H4 (cell line): ENCODE measurements around the gene NPAS2. TPM values are rescaled to one million over a fixed set of nuclear protein-coding genes. Genes with fewer than 3 reads are reported as not detected.

Experiments
- DNase-seq: peaks from one replicate; pipeline ENCODE4 v3.0.0-alpha.2; 2015; ENCODE audit warnings: low spot score
- total RNA-seq: library from RNA; depleted of rRNA; stranded (reverse); fragments of >200 nt; shearing (Covaris generic); gene quantifications from 2 replicates; pipeline ENCODE4 v1.2.3, GENCODE V29; 2014

The NPAS2 gene
- total RNA-seq, 1 experiment from 2014 or later: 2.8 TPM

DNA sequence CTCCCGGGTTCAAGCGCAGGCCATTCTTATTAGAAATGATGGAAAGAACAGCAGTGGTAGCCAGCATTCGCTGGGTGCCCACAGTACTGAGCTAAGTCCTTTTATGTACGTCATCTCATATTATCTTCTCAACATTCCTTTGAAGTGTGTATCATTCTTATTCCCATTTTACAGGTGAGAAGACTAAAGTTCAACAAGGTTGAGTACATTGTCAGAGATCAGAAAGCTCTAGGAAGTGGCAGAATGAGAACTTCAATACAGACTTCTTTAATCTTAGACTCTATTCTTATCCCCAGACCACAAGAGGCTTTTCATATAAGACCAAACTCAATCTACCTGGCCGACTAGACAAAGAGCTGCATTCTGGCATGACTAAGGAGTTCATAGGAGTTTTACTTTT is 86.7 kb downstream of the NPAS2 start:
- no peak for DNase-seq

DNA sequence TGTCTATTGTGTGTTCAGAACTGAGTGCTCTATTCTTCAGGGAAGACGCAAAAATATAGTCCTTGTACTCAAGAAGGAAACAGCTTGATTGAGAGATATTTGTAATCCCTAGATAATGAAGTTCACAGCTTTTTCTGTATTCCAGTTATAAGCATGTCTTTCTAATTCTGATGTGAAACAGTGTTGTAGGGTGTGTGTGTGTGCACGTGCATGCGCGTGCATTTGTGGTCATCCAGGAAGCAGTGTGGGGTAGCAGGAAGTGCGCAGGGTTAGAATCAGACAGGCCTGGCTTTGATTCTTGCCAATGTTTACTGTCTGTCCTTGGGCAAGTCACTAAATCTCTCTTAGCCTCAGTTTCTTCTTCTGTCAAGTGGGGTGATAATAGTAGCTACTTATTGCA is 87.9 kb downstream of the NPAS2 start:
- no peak for DNase-seq

DNA sequence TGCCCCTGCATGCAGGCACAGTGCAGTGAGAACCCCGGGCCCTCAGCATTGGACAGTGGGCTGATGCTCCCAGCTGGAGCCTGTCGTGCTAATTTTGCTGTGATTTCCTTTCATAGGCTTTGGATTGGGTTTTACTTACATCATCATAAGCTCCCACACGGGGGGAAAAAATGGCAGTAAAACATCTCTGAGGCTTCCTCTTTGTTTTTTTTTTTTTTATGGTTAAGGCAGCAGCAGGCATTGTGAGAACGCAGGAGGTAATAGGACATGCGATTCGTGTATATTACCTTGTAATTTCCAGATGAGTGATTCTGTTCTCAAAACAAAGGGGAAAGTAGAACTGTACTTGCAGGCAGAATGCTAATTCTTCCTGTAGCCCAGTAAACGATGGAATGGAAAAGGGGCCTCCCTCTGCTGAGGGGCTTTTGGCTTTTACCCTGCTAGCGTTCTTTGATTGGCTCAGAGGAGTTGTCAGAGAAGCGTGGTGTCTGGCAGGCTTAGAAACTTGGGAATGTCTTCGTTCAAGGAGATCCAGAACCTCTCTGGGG is 89.7 kb downstream of the NPAS2 start:
- no peak for DNase-seq

DNA sequence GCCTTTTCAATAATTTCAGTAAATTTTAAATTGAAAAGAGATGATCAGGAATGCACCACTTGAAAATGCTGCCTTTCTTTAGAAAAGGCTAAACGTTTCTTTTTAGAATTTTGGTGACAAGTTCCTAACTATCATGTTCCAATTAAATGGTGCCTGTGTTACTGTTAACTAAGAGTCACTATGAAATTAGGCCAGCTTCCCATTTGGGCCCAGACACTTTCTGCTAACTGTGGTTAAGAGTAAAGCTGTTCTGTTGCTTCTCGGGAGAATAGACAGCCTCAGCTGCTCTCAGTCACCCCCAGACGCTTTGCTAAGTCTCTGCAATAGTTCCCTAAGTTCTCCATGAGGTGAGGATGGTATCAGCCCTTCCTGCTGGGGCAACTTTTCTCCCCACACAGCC is 90.2 kb downstream of the NPAS2 start:
- DNase-seq: no peak

DNA sequence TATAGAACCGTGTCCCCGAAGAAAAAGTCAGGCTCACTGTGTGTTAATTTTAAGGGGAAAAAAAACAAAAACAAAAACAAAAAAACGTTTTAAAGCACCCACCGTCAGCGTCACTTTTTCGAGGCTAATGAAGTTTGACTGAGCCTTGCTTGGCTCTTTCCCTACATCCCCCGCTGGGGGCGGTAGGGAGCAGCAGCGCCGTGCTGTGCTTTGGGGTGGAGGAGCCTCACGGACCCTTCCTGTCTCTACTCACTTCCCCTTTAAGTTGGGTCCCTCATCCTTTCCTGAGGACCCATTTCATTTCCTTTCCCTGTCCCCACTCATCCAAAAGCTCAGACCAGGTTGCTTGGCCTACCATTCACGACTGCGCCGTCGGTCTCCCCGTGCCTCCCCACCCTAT is 99.4 kb downstream of the NPAS2 start:
- no peak for DNase-seq

DNA sequence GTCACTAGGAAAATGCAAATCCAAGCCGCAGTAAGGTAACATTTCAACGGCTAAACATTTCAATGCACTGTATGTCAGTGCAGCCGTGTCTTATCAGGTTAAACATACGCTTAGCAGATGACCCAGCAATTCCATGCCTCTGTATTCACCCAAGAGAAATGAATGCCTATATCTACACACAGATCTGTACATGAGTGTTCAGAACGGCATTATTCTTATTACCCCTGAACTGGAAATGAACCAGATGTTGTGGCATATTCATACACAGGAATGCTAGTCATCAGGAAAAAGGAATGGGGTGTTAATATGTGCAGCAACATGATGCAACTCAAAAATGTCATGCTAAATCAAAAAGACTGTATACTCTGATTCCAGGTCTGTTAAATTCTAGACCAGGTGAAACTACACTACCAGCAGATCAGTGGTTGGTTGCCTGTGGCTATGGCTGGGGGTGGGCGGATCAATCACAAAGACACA is 101.8 kb downstream of the NPAS2 start:
- no peak for DNase-seq

DNA sequence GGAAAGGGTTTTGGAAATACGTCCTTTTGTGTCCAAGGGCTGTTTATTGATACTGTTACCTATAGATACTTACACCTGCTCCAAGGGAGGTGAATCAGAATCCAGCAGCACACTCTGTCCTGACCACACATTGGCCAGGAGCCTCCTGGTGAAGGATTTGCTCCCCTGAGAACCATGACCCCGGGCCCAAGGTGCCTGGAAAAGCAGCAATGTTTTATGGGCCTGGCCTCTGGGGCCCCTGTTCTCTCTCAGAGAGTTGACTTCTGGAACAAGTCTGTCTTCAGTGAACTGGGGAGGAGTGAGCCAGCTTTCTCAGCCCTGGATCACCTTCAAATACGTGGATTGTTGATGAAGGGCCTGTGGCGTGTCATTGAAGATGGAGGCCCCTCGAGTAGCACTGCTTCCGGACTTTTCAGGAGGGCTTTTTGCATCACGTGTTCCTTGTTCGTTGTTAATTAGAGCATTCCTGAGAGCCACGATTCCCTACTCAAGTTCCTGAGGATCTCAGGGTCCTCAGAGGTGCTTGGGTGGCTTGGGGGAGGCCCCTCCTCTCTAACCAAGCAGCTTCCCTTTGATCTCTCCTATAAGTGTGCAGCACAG is 103.6 kb downstream of the NPAS2 start:
- no peak for DNase-seq

DNA sequence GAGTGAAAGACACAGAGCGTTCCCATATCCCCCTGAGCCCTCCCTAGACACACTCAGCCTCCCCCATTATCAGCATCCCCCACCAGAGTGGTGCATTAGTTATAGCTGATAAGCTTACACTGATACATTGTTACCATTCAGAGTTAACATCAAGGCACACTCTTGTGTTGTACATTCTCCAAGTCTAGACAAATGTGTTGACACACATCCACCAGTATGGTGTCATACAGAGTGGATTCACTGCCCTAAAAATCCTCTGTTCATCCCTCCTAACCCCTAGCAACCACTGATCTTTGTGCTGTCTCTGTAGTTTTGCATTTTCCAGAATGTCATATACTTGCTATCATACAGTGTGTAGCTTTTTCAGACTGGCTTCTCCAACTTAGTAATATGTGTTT is 104.2 kb downstream of the NPAS2 start:
- DNase-seq: no peak

DNA sequence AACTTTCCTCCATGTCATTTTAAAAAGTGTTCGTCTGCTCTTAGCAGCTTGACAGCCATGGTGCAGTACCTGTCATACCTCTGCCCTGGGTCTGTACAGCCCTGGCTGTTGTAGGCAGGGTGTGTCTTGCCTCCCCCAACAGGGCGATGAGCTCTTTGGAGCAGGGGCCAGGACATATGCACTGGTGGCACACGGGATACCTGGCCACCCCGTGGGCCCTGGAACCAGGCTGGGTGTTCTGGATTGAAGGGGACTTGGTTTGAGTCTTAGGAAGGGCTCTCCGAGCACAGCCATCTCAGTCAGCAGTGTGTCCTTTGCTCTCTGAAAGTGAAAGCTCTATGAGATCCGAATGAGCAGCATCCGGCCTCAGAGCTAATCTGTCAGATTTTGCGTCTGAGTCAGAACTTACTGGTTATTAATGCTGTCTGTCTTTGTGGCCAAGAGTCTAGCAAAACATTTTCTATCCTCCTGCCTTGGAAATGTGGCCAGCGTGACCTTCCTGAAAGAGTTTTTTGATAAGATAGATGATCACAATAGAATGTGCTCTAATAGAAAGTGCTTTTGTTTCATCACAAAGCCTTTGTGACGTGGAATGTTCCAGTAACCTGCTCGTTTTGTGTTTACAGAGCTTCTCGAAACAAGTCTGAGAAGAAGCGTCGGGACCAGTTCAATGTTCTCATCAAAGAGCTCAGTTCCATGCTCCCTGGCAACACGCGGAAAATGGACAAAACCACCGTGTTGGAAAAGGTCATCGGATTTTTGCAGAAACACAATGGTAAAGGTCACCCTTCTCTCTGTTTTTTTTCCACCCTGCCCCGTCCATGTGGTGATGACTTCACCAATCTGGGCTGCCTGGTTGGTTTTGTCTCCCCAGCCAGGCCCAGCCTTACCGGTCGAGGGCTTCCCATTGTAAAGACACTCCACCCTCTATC is 104.8 kb downstream of the NPAS2 start:
- no peak for DNase-seq

DNA sequence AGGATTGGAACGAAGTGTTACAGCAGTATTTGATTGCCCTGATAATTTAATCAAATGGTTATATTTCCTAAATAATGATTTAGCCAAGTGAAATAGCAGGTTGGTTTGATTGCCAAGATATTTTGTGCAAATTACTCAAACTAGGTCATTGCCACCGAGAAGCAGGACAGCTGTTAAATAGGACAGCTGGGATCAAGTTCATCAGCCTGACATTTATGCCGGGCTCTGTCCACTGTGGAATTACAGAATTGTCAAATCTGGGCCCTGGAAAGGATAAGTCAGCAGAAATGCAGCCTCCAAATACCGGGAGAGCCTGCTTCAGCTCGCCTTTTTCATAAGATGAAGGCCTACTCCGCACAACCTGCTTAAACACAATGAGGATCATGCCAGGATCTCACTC is 108.3 kb downstream of the NPAS2 start:
- DNase-seq: no peak

DNA sequence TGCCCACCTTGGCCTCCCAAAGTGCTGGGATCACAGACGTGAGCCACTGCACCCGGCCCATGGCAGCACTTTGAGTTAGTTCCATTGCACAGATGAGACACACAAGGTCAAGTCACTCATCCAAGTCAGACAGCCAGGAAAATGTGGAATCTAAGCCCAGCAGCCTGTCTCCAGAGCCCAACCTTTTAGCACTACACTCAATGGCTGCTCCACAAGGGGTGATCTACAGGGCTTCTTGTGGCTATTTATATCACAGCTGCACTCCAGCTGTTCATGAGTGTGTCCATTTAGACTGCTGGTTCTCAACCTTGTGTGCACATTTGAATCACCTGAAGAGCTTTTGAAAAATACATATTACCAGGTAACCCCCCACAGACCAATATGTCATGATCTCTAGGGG is 109.2 kb downstream of the NPAS2 start:
- DNase-seq: no peak

DNA sequence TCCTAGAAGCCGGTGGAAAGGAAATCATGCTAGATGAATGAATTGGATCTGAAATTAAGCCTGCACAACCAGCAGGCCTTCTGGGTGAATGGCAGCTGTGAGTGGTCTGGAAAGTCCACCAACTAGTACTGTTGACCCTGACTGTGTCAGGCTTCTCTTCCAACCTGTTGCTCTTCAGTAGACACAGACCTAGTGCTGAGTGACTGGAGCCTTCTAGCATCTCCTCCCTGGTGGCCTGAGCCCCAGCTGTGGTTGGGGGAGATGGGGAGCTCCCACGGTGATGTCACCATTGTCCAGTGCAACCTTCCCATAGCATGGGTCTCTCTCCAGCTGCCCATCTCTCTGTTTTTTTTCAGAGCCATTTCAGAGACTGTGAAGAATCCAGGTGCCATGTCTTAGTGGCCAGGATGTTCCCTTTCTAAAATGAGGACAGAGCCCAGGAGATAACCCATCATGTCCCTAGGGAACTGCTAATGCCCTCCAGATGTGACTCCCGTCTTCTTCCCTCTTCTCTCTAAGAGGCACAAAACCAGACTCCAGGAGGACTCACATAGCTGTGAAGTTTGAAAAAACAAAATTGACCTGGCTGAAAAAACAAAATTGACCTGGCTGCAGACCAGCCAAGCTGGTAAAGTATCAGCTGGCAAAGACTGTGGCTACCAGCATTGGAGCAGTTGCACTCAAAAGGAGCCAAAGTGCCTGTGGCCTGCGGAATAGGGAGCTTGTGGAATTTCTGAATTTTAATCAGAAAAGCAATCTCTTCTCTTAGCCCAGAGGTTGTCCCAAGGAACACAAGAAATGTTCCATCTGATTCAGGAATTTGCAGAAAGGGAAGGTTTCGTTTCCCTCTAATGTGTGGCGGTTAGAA is 114.8 kb downstream of the NPAS2 start:
- DNase-seq: no peak

DNA sequence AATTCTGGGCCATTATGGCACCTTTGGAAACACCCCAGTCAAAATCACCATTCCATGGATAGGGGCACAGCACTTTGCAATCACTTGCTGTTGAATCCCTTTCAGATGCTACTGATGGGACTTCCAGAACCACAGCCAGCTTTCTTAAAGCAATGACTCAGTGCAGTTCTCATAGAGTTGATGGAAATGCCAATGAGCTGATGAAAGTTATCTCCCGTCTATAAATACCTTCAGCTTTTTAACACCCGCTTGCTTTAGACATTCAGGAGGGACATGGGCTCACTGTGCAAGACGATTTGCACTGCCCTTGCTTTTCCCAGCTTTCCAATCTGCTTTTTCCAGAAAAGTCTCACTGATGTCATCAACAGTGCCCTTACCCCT is 115.4 kb downstream of the NPAS2 start:
- no peak for DNase-seq

DNA sequence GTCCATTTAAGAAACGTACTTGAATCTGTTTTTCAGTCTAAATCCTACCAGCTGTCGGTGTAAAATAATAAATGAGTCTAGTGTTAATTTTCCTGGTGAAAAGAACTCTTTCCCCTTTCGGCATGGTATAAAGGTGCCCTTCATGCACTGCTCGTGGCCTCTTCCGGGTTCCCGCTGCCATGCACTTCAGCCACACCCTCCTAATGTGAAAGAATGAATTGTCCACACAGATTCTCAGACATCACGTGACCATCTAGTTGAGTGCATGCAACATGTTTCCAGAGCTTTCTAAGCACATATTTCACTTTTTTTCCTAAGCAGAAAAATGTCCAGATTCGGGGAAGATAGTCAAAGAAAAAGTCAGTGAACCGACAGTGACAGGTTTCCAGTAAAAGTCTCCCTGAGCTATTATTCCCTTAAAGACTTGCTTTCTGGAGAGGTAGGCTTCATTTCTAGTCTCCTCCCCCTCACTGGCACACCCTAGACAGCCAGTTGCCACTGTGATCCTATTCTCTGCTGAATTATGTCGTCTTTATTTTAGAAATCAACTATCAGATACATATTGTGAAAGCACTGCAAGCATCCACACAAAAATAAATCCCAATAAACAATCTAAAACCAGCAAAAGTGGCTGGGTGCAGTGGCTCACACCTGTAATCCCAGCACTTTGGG is 116.3 kb downstream of the NPAS2 start:
- DNase-seq: no peak

DNA sequence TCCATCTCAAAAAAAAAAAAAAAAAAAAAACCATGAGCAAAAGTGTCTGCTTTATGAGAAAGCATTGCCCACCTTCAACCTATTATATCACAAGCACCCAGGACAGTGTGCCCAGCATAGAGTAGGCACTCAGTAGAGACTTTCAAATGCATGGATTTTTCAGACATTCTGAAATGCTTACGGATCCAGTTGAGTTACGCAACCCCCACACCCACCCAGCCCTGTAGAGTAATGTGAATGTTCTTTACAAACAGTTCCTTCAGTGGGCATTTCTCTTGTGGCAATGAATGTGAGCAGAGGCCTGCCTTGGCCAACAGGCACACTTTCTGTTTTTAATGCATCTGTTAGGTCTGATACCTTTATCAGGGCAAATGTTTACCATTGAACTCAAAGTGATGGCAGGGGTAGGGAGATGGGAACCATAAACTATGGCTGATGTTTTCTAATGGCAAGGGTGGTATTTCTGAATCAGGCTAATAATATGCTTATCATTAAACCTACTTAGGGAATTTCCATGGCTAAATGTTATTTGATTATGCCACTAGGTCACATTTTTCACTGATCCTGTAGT is 117.1 kb downstream of the NPAS2 start:
- DNase-seq: no peak

DNA sequence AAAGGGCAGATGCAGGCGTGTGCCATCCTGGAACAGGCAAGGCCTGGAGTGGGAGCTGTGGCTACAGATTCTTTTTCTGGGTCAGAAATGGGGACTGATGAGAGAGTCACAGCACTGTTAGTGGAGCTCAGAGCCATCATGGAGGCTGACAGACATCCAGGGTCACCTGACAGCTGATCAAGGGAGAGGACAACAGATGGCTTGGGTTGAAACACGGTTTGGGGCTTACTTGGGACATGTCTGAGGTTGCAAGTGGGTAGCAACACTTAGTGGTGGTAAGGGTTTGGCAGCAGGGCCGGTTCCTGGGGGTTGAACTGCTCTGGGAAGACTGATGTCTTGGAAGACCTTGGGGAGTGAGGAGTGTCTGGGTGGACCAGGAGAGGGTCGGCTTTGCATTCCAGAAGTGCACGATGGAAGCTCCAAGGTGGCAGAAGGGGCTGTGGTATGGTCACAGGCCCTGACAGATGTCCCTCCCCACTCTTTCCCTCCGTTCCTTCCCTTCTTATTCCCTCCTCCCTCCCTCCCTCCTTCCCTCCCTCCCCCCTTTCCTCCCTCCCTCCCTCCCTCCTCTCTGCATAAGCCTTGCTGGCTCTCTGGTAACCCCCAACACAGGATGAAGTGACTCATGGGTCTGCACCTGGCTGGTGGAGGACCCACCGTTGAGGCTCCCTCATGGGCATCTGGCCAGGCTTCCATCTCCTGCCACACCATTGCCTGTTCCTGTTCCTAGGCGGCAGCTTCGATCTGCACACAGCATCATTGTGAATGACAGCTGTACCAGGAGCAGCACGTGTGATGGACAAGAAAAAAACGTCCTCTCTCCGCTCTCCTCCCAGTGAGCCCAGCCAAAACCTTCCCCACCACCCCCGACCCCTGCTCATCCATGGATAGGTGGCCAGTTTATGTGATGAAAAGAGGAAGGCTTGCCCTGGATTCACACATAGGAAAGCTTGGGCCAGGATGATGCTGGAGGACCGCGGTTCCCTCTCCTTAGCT is 118.4 kb downstream of the NPAS2 start:
- no peak for DNase-seq

DNA sequence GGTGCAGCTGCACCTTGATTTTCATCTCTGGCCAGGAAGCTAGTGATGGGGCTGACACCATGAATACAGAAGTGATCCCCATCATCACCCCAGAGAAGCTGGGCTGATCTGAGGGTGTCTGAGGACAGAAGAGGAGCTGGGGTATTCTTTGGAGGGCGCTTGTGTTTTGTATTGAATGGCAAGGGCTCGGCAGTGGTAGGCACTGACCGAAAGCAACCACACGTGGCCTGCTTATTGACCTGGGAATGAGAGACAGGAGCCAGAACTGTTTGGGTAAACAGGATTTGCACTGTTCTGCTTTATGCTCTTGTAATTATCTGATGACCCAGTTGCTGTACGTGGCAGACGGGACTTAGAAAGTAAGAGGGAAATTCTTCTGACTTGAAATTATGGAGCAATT is 119.5 kb downstream of the NPAS2 start:
- DNase-seq: no peak

DNA sequence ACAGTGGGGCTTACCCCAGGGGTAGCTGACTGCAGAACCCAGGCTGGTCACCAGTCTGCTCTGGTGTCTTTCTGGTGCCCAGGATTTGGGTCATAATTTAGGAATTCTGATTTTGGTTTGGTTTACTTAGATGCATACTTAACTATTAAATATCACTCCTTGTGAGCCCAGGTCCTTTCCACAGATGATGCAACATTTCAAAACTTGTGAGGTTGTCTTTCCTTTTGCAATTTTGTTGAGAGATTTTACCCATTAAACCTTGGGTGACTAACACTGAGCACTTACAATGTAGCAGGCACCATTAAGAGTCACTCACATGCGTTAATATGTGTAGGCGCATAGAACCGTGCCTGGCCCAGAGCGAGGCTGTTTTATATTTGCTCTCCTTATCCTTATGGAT is 120.3 kb downstream of the NPAS2 start:
- no peak for DNase-seq

DNA sequence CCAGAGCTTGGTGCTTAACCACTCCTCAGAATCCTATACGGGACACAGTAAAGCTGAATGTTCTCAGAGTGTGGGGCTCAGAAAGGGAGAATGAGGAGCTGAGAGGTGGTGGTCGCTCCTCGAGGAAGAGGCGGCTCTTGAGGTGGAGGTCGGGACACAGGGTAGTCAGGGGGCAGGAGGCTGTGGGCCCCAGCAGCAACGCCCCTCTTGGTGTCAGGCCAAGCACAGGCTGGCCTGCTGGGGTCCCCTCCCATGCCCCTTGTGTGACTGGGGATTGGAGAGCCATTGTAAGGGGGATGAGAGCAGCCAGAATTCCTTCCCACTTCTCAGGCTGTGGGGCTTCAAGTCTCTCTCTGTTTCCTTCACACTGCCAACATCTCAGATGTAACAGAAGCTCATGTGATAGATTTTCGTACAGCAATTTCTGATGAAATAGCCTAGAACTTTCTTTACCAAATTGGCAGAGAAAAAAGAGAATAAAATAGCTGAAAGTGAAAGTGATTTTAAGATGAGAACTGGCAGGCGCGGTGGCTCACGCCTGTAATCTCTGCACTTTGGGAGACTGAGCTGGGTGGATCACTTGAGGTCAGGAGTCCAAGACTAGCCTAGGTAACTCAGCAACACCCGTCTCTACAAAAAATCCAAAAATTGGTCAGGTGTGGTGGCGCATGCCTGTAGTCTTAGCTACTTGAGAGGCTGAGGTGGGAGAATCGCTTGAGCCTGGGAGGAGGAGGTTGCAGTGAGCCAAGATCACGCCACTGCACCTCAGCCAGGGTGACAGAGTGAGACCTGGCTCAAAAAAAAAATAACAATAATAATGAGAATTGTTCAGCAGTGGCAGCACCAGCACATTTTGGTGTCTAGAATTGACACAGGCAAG is 121.1 kb downstream of the NPAS2 start:
- DNase-seq: no peak
